HG02642 (cell line): Measurements from ENCODE around the gene MROH8.
"Not testable (repeated sequence)": the region's sequence is repeated elsewhere in the genome, so short reads cannot be mapped to it uniquely, and the experiment has no call there.

Source experiments
- ATAC-seq: cut with Tn5 transposase; IDR thresholded peaks from one replicate; pipeline ENCODE4 v1.9.1; 2021; ENCODE audit warnings: mild to moderate bottlenecking; ENCODE audit not compliant: unreplicated experiment, poor library complexity

MROH8 gene

DNA sequence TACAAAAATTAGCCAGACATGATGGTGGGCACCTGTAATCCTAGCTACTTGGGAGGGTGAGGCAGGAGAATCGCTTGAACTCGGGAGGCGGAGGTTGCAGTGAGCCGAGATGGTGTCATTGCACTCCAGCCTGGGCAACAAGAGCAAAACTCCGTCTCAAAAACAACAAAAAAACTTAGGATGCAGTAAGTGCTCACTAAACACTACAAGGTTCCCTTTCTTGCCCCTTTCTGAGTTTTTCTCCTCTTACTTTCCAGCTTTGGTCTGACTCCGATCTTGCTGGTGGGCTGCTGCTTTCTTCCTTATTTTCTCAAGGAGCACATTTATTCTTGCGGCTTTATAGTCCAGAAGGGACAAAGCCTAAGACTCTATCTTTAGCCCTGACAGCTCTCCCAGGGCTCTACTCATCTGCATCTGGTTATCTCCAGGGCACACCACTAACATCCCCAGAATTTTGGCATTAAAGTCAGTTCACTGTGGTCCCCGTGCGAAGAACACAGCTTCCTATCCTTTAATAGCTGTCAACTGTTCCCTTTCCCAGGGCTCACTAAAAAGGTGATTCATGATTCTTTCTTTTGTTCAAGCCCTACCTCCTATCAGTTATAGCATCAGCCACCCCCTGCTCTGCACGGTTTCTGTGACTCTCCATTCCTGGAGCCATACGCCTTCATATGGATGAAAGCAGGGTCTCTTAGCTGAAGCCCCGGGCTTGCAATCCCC lies 17.4 kb downstream of the MROH8 start:
- ATAC-seq: no peak

DNA sequence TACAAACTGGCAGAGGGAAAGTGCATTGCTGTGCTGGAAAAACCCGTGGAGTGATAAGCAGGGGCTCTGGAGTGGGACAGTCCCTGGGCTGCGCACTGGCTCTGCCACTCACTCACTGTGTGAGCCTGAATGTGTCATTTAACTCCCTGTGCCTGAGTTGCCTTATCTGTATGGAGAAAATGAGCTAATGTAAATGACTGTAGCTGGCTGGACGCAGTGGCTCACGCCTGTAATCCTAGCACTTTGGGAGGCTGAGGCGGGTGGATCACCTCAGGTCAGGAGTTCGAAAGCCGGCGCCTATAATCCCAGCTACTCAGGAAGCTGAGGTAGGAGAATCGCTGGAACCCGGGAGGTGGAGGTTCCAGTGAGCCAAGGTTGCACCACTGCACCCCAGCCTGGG lies 18.7 kb downstream of the MROH8 start:
- no peak for ATAC-seq

DNA sequence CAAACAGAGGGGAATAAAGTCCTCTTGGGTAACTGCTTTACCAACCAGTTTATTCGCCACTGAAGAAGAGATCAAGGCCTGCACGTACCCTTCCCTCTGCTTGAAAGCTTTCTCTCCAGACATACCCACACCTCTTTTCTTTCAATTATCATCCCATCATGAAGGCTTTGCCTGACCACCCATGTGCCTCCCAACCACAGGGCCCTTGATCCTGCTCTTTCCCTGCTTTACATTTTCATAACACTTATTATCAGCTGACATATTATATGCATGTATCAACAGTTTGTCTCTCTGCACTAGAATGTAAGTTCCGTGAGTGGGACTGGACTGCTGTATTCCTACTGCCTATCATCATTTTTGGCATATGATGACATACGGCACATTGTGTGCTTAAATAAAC lies 21.1 kb downstream of the MROH8 start:
- ATAC-seq: no peak

DNA sequence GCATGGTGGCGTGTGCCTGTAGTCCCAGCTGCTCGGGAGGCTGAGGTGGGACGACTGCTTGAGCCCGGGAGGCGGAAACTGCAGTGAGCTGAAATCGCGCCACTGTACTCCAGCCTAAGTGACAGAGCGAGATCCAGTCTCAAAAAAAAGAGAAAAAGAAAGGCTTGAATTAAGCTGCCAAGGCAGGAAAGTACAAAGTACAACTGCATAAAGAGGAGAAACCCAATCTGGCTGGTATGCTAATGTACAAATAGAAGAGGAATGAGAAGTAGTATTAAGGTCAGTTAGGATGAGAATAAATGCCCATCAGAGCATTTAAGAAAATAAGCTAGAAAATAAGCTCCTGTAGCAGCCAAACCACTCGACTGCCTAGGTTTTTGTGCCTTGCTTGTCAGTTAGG lies 23.4 kb downstream of the MROH8 start:
- no peak for ATAC-seq

DNA sequence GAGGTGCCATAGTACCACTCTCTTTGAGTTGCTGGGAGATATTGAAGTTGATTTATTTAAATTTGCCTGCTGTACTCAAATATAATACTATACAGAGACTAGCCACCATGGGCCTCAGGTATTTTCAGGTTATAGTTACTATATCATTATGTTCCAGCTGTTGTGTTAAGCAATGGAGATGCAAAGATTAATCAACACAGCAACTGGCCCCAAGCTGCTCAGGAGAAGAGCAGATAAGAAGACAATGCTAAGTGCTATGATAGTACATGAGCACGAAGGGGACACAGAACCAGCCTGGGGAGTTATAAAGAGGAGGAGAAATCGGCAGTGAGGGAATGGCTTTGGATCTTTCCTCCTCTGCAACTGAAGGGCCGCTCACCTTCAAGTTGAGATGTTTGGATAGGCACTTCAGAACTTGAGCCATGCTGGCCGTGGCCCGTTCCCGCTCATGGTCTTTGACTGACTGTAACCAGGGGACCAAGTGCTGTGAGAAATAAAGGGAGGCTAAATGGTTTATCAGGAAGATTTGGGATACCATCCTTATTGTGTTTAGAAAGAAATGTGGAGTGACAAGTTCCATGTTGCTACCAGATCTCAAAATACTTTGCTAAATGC lies 24.6 kb downstream of the MROH8 start:
- ATAC-seq: no peak

DNA sequence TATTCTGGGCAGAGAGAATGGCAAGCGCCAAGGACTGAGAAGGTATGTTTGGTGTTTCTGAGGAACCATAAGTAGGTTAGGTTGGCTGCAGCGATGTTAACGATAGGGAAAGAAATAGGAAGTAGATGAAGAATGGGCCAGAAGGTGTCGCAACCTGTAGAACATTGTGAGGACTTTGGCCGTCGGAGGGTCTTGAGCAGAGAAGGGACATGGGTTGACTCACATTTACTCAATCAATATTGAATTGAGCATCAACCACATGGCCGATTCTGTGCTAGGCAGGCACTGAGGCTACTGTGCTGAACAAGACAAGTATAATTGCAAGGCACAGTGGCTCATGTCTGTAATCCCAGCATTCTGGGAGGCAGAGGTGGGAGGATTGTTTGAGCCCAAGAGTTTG lies 27.1 kb downstream of the MROH8 start:
- no peak for ATAC-seq

DNA sequence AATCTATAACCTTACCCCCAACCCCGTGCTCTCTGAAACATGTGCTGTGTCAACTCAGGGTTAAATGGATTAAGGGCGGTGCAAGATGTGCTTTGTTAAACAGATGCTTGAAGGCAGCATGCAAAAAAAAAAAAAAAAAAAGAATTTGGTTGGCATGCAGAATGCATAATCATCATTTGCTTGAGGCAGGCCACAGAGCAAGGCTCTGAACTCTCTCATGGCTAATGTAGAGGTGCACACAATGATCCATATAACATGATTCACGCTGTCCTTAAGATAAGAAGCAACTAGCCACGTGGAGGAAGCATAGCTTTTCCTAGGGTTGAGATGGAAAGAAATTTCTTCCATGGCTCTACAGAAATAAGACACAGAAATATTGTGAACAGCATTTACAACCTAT lies 27.8 kb downstream of the MROH8 start:
- ATAC-seq: no peak

DNA sequence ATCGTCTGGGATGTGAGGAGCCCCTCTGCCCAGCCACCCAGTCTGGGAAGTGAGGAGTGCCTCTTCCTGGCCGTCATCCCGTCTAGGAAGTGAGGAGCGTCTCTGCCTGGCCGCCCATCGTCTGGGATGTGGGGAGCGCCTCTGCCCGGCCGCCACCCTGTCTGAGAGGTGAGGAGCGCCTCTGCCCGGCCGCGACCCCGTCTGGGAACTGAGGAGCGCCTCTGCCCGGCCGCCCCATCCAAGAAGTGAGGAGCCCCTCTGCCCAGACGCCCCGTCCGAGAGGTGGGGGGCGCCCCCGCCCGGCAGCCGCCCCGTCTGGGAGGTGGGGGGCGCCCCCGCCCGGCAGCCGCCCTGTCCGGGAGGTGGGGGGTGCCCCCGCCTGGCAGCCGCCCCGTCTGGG lies 28.5 kb downstream of the MROH8 start:
- not testable (repeated sequence) for ATAC-seq

DNA sequence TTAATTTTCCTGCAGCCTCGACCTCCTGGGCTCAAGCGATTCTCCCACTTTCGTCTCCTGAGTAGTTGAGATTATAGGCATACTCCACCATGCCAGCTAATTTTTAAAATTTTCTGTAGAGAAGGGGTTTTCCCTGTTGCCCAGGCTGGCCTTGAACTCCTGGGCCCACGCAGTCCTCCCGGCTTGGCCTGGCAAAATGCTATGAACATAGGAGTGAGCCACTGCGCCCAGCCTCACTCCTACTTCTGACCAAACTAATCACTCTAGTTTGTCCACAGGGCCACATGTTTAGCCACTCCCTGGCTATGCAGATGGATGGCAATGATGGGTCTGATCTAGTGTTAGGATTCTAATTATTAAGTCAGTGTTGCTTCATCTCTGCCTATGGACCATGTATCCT lies 32.1 kb downstream of the MROH8 start:
- no peak for ATAC-seq

DNA sequence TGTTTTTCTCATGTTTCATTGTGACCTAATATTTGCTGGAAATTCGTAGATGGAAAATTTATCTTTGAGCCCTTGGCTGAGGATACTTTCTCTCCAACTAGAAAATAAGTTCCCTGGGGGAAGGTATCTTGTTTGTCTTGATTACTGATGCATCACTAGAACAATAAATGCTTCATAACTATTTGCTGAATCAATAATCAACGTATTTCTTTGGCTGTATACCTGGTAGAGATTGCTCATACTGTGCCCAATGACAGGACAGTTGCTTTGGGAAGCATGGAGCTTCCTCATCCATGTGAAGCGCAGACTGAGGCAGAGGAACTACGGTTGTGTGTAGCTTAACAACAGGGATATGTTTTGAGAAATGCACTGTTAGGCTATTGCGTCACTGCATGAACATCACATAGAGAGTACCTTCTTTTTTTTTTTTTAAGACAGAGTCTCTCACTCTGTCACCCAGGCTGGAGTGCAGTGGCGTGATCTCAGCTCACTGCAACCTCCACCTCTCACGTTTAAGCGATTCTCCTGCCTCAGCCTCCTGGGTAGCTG lies 34.4 kb downstream of the MROH8 start:
- ATAC-seq: no peak

DNA sequence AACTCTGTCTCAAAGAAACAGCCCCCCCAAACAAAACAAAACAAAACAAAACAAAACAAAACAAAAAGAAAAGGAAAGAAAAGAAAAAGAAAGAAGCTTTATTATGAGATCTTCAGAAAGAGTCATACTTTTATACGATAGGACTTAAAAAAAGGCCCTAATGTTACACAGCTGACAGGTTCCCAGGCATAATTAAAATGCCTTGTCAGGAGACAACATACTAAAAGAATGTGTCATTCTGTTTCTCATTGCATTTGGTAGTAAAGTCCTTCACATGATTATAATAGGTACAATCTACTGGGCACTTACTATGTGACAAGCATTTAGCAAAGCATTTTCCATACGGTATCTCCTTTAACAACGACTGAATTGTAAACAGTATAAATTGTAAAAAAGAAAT lies 36.6 kb downstream of the MROH8 start:
- ATAC-seq: no peak

DNA sequence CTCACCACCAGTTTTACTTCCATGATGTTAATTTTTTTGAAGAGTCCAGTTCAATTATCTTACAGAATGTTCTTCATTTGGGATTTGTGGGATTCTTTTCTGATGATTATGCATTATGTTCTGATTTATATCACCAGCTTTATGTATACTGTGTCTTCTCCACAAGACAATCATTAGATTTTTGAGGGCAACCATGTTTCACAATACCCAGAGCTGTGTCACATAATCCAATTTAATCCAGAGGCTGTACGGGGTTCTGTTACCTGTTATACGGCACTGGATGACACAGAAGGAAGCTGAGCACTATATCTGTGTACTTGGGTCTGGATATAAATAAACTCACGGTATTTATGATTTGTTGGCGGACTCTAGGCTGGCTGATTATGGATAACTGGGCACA lies 41.8 kb downstream of the MROH8 start:
- ATAC-seq: no peak

DNA sequence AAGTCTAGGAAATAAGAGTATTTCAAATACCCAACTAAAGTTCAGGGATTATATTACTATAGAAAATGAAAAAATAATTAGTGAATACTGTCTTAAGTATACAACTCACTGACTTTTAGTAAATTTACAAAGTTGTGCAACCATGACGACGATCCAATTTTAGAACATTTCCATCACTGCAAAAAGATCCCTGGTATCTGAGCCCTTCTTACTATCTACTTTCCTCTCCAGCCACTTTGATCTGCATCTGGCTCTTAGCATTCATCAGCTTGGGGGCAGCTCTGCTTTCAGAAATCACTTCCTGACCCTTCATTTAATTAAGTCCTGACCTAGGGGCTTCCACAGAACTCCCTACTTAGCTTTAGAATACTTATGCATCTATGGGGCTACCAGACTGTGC lies 45.4 kb downstream of the MROH8 start:
- no peak for ATAC-seq

DNA sequence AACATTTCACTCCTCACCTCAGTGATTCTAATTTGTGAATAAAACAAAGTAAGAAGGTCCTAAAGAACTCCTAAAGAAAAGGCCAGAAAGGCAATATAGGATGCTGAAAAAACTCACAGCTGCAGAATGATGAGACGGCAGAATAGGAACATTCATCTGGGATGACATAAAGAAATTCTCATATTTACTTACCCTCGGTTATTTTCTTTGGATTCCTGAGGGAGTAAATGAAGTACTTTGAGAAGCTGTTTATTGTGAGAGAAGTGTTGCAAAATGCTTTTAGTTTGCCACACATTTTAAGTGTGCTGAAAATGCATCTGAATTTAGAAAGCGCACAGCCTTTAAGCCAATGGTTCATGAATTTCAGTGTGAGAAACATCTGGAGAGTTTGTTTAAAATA lies 47.9 kb downstream of the MROH8 start:
- no peak for ATAC-seq

DNA sequence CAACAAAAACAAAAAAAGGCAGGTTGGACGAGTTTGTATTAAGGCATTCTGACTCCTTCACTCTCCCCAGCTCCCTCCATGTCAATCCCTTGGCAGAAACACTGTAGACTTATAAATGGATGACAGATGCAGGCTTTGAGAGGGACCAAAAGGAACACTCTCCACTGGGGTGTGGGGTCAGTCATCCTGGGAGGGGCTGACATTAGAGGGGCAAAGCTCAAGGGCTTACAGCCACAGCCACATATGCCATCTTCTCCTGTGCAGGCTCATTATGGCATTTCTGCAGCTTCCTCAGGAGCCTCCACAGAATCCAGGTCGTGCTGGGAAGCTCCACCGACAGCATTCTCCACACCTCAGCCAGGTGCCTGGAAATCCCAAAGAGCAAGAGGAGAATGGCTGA lies 50.5 kb downstream of the MROH8 start:
- no peak for ATAC-seq

DNA sequence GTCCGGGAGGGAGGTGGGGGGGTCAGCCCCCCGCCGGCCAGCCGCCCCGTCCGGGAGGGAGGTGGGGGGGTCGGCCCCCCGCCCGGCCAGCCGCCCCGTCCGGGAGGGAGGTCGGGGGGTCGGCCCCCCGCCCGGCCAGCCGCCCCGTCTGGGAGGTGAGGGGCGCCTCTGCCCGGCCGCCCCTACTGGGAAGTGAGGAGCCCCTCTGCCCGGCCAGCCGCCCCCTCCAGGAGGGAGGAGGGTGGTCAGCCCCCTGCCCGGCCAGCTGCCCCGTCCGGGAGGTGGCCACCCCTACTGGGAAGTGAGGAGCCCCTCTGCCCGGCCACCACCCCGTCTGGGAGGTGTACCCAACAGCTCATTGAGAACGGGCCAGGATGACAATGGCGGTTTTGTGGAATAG lies 53.1 kb downstream of the MROH8 start:
- ATAC-seq: not testable (repeated sequence)

DNA sequence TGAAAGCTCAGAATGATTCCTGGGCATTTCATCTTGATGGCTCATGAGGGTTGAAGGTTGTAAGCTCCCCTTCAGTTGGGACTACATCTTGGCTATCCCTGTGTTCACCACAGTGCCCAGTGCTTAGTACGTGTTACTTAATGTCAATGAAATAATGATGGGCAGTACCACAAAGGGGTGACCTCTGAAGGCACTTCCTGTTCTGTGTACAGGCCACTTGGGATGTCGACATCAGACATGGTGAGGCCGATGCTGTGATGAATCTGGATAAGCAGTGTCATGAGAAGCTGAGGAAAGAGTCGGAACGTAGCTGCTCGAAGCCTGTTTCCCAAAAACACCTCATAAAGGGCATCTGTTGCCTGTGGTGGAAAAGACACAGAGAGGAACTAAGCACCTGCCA lies 55.9 kb downstream of the MROH8 start:
- ATAC-seq: no peak

DNA sequence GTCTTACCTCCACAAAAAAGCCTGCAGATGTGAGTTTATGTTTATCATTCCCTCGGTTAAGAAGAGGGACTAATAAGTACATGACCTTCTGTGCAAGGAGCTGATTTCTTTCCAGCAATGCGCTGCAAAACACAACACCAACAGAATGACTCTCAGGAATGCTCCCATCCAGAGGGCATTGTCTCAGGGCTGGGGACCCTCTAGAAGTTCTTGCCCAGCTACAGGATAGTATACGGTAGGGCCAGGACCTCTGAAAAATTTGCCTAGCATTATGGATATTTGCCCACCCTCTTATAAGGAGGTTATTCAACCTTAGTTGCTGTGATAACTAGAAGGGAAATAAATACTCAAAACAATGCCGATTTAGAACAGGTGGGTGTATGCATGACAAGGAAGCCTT lies 58.9 kb downstream of the MROH8 start:
- no peak for ATAC-seq

DNA sequence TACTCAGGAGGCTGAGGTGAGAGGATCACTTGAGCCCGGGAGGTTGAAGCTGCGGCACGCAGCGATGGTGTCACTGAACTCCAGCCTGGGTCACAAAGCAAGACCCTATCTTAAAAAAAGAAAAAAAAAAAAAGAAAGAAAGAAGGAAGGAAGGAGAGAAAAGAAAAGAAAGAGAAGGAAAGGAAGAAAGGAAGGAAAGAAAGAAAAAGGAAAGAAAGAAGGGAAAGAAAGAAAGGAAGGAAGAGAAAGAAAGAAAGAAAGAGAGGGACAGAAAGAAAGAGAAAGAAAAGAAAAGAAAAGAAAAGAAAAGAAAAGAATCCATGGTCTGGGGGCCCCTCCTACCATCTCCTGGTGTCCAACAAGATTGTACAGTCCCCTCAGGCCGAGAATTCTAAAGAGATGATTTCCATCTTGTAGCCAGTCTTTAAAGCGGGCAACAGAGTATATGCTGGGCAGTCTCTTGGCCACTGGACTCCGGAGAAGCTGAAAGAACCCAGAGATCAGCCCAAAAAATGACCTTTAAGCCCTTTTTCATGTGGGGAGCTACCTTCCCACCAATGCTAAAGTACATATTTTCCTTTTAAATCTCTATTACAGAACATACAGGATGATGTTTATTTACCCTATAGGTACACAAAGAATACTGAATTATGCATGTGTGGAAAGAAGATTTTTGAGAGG lies 59.9 kb downstream of the MROH8 start:
- no peak for ATAC-seq

DNA sequence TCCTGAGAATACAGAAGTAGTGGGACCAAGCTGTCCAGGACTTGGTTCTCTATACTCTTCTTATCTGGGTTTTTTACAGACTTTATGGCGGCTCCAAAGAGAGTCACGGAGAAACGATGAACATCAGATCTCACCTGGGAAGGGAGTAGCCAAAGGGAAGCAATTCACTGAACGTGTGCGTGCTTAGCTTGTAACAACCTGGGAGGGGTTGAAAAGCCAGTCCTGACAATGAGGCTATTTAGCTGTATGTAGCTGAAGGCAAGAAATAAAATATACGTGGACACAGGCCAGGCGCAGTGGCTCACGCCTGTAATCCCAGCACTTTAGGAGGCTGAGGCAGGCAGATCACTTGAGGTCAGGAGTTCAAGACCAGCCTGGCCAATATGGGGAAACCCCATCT lies 65.3 kb downstream of the MROH8 start:
- ATAC-seq: no peak

DNA sequence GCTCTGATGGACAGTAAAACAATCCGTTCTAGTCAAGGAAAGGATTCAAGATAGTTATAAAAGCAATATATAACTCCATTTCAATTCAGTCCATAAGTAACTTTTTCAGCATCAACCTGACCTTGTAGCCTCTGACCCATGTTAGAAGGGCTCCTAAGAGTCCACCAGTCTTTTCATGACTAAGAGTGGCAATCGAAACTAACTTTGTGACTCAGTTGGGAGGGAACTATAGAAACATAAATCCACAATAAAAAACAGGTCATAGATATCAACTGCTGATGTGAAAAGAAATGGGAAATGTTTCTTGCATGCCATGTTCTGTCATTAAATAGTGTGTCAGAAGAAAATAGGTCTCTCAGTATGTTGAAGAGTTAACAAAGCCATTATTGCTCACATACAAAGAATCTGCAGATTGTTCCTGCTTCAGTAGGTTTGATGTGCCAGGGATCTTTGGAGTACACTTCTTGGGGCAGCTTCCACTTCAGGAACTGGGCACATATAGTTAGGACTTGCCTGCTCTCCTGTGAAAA lies 67.4 kb downstream of the MROH8 start:
- no peak for ATAC-seq
